Sigmoid colon (tissue), 7 donors: Measurements from ENCODE around the gene KRT3. TPM values are rescaled to one million over a fixed set of nuclear protein-coding genes. Genes with fewer than 3 reads are reported as not detected.

Experiments
- DNase-seq: peaks from one replicate; pipeline ENCODE4 v3.0.0-alpha.2; 2019
- H3K27ac ChIP-seq, 4 donors: fragments of 200-600 bp; sonication (generic); one replicate each; pipeline ENCODE4 v1.5.1; 2016 to 2019; ENCODE audit warnings: mild to moderate bottlenecking in 1 of 4
- H3K27me3 ChIP-seq, 3 donors: fragments of 200-600 bp; sonication (generic); one replicate each; pipeline ENCODE4 v1.5.1; 2019; ENCODE audit warnings: mild to moderate bottlenecking in 1 of 3
- H3K36me3 ChIP-seq, 4 donors: fragments of 200-600 bp; sonication (generic); one replicate each; pipeline ENCODE4 v1.5.1; 2016 to 2019
- H3K4me1 ChIP-seq, 4 donors: fragments of 200-600 bp; sonication (generic); one replicate each; pipeline ENCODE4 v1.5.1; 2017 to 2019
- H3K4me3 ChIP-seq, 4 donors: fragments of 200-600 bp; sonication (generic); one replicate each; pipeline ENCODE4 v1.5.1; 2017 to 2019; ENCODE audit warnings: mild to moderate bottlenecking in 2 of 4, moderate library complexity in 1 of 4
- H3K9me3 ChIP-seq, 4 donors: fragments of 200-600 bp in 3 of 4; sonication (generic) in 3 of 4; one replicate each; pipeline versions ENCODE4 v1.5.1 to v1.6.1; 2013 to 2019
- CTCF ChIP-seq, 4 experiments: fragments of 450-650 bp in 3 of 4; fragments of 200-600 bp in 1 of 4; IDR thresholded peaks; one replicate each; pipeline ENCODE4 v1.5.1; 2016 to 2019; ENCODE audit warnings: antibody characterized with exemption in 4 of 4, mild to moderate bottlenecking in 3 of 4, moderate library complexity in 2 of 4
- EP300 ChIP-seq, 4 donors: sonication (generic); formaldehyde crosslinking; IDR thresholded peaks; one replicate each; pipeline ENCODE4 v1.6.1; 2017; ENCODE audit warnings: antibody characterized with exemption in 4 of 4
- POLR2A ChIP-seq, 2 donors: fragments of 450-650 bp; IDR thresholded peaks; one replicate each; pipeline ENCODE4 v1.6.1; 2016; ENCODE audit warnings: antibody characterized with exemption in 2 of 2, mild to moderate bottlenecking in 2 of 2, moderate library complexity in 2 of 2
- POLR2AphosphoS5 ChIP-seq, 4 donors: sonication (generic); formaldehyde crosslinking; IDR thresholded peaks; one replicate each; pipeline ENCODE4 v1.6.1; 2017; ENCODE audit warnings: antibody characterized with exemption in 4 of 4
- WGBS, 2 donors: extraction: QIAGEN DNeasy Blood & Tissue Kit; methylation state at CpG; one replicate each; pipeline ENCODE4 v1.1.7; 2013; 5-methylcytosine and 5-hydroxymethylcytosine counted together
- intact Hi-C: fragments of 100-400 bp; cut with DNase I; formaldehyde crosslinking; loops from one replicate; pipeline ENCODE4 v1.15.1; 2023
- polyA plus RNA-seq, 3 donors: library from polyadenylated mRNA; stranded (reverse); fragments of 200-250 nt; gene quantifications; one replicate each; pipeline ENCODE4 v1.2.3, GENCODE V29; 2013
- total RNA-seq, 4 donors: library from RNA; depleted of rRNA; stranded (reverse); fragments of >200 nt; gene quantifications; one replicate each; pipeline ENCODE4 v1.1.0, GENCODE V29; 2016
- donor health status: healthy with polysubstance abuse.
- donor health status: Bipolar disorder and iron deficiency.
- donor health status: healthy.

Gene KRT3
- total and polyA plus RNA-seq, 7 donors: not detected

GRCh38 chr12:52794479-52795331, 1.2 kb downstream of the KRT3 start:
- no peak overlapping the region for H3K27ac ChIP-seq
- H3K9me3 ChIP-seq: no peaks in the 10 kb centered on the region
- 83 to 87% methylated on average over 5 of the region's 5 CpGs for WGBS, 2 donors
- intact Hi-C loops: no loop called here
- no peaks in the 10 kb centered on the region for H3K36me3 ChIP-seq
- H3K4me1 ChIP-seq: peaks cover 0 to 9% (median 2%) of the 10 kb centered on the region in 4 donors
- no peak for DNase-seq
- TF ChIP-seq POLR2A (IDR thresholded peaks at IDR 0.05): no peak
- no peak for TF ChIP-seq CTCF (IDR thresholded peaks at IDR 0.05)
- TF ChIP-seq EP300 (IDR thresholded peaks at IDR 0.05): no peak
- TF ChIP-seq POLR2AphosphoS5 (IDR thresholded peaks at IDR 0.05): no peak
- no peak overlapping the region for H3K4me3 ChIP-seq
- peaks cover 5 to 21% (median 11%) of the 10 kb centered on the region in 3 donors for H3K27me3 ChIP-seq

GRCh38 chr12:52792185-52793029, 3.5 kb downstream of the KRT3 start:
- peaks cover 5 to 34% (median 14%) of the 10 kb centered on the region in 3 donors for H3K27me3 ChIP-seq
- DNase-seq: no peak
- H3K9me3 ChIP-seq: no peaks in the 10 kb centered on the region
- H3K4me1 ChIP-seq: peaks cover 0 to 9% (median 2%) of the 10 kb centered on the region in 4 donors
- H3K27ac ChIP-seq: no peak overlapping the region
- WGBS, 2 donors: 84 to 88% methylated on average over 10 of the region's 10 CpGs
- no peak overlapping the region for H3K4me3 ChIP-seq
- intact Hi-C loops: no loop called here
- no peaks in the 10 kb centered on the region for H3K36me3 ChIP-seq
- TF ChIP-seq CTCF (IDR thresholded peaks at IDR 0.05) (no peak), POLR2A (IDR thresholded peaks at IDR 0.05) (no peak), EP300 (IDR thresholded peaks at IDR 0.05) (no peak), POLR2AphosphoS5 (IDR thresholded peaks at IDR 0.05) (no peak)

GRCh38 chr12:52791271-52792184, 4.4 kb downstream of the KRT3 start:
- intact Hi-C loops: no loop called here
- no peak overlapping the region for H3K4me3 ChIP-seq
- H3K27me3 ChIP-seq: peaks cover 5 to 34% (median 14%) of the 10 kb centered on the region in 3 donors
- H3K4me1 ChIP-seq: peaks cover 0 to 9% (median 2%) of the 10 kb centered on the region in 4 donors
- TF ChIP-seq POLR2AphosphoS5 (IDR thresholded peaks at IDR 0.05) (no peak), POLR2A (IDR thresholded peaks at IDR 0.05) (no peak), CTCF (IDR thresholded peaks at IDR 0.05) (no peak), EP300 (IDR thresholded peaks at IDR 0.05) (no peak)
- no peak overlapping the region for H3K27ac ChIP-seq
- 89 to 95% methylated on average over 12 of the region's 12 CpGs for WGBS, 2 donors
- H3K36me3 ChIP-seq: no peaks in the 10 kb centered on the region
- DNase-seq: no peak
- no peaks in the 10 kb centered on the region for H3K9me3 ChIP-seq
